DMS53 (cell line): ENCODE measurements around the gene LTB4R.
"Not testable (repeated sequence)": the region's sequence is repeated elsewhere in the genome, so short reads cannot be mapped to it uniquely, and the experiment has no call there.

ENCODE experiments used
- DNase-seq: peaks from one replicate; lab custom pipeline; 2025; lab: John Stamatoyannopoulos, UW

Gene LTB4R

GRCh38 chr14:24343795-24344660 lies 32.7 kb downstream of the LTB4R start:
- no peak for DNase-seq

DNA sequence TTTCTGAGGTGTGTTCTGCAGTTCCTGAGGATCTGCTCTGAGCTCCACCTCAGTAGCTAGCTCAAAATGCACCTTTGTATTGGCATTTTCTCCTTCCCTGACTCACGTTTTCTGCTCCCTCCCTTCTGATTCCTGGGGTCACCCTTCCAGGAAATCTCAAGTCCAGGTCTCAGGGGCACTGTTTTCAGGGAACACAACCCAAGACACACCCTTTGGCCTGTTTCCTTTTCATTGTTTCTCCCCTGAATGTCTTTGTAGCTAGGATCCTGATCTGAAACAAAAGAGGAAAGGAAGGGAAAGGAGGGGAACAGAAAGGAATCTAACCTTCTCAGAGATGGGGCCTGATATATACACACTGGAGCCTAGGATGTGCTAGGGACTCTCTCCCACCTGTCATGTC lies 35.8 kb downstream of the LTB4R start:
- DNase-seq, result no peak

DNA sequence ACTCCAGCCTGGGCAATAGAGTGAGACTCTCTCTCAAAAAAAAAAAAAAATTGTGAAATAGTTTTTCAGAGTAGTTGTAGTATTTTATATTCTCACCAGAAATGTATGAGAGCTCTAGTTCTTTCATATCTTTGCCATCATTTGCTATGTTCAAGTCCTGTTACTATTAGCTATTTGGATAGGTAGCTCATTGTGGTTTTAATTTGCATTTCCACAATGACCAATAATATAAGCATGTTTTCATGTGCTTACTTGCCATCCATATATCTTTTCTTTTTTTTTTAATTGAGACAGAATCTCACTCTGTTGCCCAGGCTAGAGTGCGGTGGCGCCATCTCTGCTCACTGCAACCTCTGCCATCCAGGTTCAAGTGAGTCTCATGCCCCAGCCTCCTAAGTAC lies 36.9 kb downstream of the LTB4R start:
- no peak for DNase-seq

DNA sequence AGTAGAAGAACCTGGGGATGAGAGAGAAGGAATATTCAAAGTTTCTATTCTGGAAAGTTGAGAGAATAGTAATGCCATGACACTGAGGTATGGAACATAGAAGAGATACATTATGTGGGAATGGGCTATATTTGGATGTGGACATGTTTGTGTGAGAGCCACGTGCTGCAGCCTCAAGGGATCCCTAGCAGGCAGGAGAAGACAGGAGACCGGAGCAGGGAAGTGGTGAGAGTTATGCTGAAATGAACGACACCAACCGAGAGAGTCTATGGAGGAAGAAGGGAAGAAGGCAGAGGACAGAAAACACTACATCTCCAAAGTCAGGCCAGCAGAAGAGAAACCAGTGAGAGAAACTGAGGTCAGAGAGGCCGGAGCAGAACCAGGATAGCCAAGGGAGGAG lies 38.4 kb downstream of the LTB4R start:
- DNase-seq, result no peak

DNA sequence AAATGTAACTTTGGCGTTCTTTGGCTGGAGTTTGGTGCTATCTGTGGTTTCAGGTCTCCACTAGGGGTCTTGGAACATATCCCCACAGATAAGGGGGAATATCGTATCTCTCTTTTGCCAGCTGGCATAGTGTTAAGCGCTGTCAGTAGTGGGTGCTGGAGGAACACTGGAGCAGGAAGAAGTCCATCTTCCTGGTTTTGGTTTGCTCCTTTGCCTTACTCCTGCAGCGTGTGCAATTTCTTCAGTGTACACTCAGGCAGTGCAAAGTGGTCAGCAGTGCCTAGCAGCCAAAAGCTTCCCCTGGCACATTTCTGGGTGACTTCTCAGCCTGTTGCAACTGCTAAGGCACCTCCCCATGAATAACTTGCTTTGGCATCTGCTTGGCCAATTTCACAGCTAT lies 40.2 kb downstream of the LTB4R start:
- DNase-seq, result no peak

- DNase-seq, result peak; percentile 94
Measured at GRCh38 chr14:24353559-24354481, 42.5 kb downstream of the LTB4R start.

GRCh38 chr14:24354482-24354825 lies 43.2 kb downstream of the LTB4R start:
- not testable (repeated sequence) for DNase-seq

DNA sequence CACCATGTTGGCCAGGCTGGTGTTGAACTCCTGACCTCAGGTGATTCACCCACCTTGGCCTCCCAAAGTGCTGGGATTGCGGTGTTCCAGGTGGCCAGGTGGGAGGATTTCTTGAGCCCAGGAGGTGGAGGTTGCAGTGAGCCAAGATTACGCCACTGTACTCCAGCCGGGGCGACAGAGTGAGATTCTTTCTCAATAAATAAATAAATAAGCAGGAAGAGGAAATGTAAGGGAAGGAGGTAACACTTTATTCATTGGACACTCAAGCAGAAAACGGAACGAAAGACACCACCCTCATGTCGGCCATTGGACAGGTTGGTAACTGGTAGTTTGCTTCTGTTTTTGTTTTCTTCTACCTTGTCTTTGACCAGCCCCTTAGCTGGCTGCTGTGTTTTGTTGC lies 43.7 kb downstream of the LTB4R start:
- no peak for DNase-seq

- DNase-seq, result no peak
Measured at GRCh38 chr14:24356208-24356607, 44.9 kb downstream of the LTB4R start.

DNA sequence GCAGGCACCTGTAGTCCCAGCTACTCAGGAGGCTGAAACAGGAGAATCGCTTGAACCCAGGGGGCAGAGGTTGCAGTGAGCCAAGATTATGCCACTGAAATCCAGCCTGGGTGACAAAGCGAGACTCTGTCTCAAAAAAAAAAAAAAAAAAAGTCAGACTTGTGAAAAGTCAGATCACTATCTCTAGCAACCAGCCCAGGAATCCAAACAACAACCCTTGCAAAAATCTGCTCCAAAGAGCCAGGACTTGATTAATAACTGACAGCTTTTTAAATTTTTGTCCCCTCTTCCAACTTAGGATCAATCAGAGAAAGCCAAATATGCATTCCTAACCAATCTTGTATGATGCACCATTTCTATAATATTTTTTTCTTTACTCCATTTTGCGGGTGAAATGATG lies 49.0 kb downstream of the LTB4R start:
- no peak for DNase-seq

- DNase-seq, result no peak
Measured at GRCh38 chr14:24361326-24361725, 50.0 kb downstream of the LTB4R start.

- DNase-seq, result no peak
Measured at GRCh38 chr14:24362241-24362960, 51.1 kb downstream of the LTB4R start.

DNA sequence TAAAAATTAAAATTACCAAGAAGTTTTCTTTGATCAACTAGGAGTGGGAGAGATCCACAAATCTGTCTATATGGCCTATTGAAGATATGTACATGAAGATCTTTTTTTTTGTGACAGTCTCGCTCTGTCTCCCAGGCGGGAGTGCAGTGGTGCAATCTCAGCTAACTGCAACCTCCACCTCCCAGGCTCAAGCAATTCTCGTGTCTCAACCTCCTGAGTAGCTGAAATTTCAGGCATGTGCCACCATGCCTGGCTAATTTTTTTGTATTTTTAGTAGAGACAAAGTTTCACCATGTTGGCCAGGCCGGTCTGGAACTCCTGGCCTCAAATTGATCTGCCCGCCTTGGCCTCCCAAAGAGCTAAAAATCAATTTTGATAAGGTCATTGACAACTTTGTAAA lies 52.1 kb downstream of the LTB4R start:
- DNase-seq, result no peak

GRCh38 chr14:24364841-24365240 lies 53.5 kb downstream of the LTB4R start:
- DNase-seq, result no peak

GRCh38 chr14:24365600-24366412 lies 54.5 kb downstream of the LTB4R start:
- peak; percentile 95 for DNase-seq

GRCh38 chr14:24366413-24366720 lies 55.1 kb downstream of the LTB4R start:
- DNase-seq, result no peak

DNA sequence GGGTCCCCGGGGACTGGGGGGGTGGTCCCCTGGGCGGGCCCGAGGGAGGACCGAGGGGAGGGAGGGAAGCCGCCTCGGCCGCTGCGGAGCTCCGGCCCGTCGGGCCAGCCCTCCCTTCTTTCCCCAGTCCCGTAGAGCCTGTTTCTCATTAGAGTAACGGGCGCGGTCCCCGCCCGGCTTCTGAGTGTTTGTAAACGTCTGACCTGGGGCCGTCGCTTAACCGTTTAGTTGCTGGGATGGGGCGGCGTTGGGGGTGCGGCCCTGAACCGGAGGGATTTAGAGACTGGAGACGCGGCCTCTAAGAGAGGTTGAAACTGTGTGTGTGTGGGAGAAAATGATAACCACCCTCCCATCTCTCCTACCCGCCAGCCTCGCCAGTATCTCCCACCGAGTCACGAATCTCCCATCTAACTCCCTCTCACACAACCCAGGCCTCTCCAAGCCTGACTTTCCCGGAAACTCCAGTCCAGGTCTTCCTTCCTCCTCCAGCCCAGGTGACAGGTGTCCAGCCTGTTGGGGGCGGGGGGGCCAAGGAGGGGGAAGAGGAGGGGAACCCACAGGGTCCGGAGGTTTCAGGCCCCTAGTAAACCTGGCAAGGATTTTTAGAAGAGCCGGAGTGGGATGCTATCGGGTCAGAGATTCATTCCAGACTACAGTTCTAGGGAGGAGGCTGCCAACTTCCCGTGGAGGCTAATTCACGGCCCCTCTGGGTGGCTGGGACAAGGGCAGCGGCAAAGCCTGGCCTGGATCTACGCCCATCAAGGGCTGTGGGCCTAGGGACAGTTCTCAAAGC lies 55.6 kb downstream of the LTB4R start:
- DNase-seq, result peak; percentile 99
